Measurements from ENCODE around the gene ADPRH.

Gene ADPRH

GRCh38 chr3:119602676-119603075 is 23.4 kb downstream of the ADPRH start:
- H2AK5ac ChIP-seq (ENCODE audit: low read depth, low read length) = no peak overlapping the region

GRCh38 chr3:119604878-119605277 is 25.6 kb downstream of the ADPRH start:
- Histone ChIP-seq H3K9me3 (replicated peaks in 1 of 2; ENCODE audit: control insufficient read depth in 2 of 2, insufficient read depth in 1 of 2, low read depth in 1 of 2, low read length in 2 of 2) (no peaks in the 10 kb centered on the region), H3K4ac (ENCODE audit: low read length) (no peak overlapping the region), H3K4me1 (ENCODE audit: control insufficient read depth in 2 of 2, insufficient read depth in 1 of 2, low read depth in 1 of 2, low read length in 2 of 2) (no peaks in the 10 kb centered on the region), H2AK5ac (ENCODE audit: low read depth, low read length) (no peak overlapping the region), H4K91ac (ENCODE audit: low read depth, low read length, poor library complexity) (no peak overlapping the region), H2BK5ac (ENCODE audit: low read length) (no peak overlapping the region), H3K9ac (ENCODE audit: low read depth, low read length, poor library complexity) (no peak overlapping the region), H3K4me3 (ENCODE audit: low read length in 2 of 2) (no peak overlapping the region), H2BK15ac (ENCODE audit: low read length) (no peak overlapping the region), H3K36me3 (replicated peaks in 1 of 2; ENCODE audit: control insufficient read depth in 2 of 2, insufficient read depth in 2 of 2, low read length in 2 of 2) (no peaks in the 10 kb centered on the region), H3K14ac (ENCODE audit: low read length) (no peak overlapping the region), H2BK120ac (ENCODE audit: low read depth, low read length) (no peak overlapping the region), H2AFZ (ENCODE audit: low read length) (no peak overlapping the region), H3K27ac (replicated peaks; ENCODE audit: low read length) (no peak overlapping the region), H3K18ac (ENCODE audit: low read length) (no peak overlapping the region), H3K4me2 (ENCODE audit: insufficient read depth, low read length, poor library complexity, severe bottlenecking) (no peak overlapping the region), H3K79me1 (ENCODE audit: low read depth, low read length) (no peaks in the 10 kb centered on the region), H3K23ac (ENCODE audit: low read depth, low read length, poor library complexity) (no peak overlapping the region), H2BK12ac (ENCODE audit: low read length) (no peak overlapping the region), H4K8ac (ENCODE audit: low read depth, low read length) (no peak overlapping the region), H3K27me3 (ENCODE audit: control insufficient read depth in 3 of 3, insufficient read depth in 3 of 3, low read depth in 1 of 3, low read length in 3 of 3) (peaks cover 0 to 12% (median 0%) of the 10 kb centered on the region in 3 experiments)
- no CpG with 5 or more reads among the region's 1 CpG for WGBS, 2 donors (ENCODE audit: extremely low coverage in 2 of 2, insufficient read length in 2 of 2, insufficient replicate concordance in 1 of 2)
- DNase-seq (ENCODE audit: low spot score) = no peak

More at GRCh38 chr3:119602676-119603075, 23.4 kb downstream of the ADPRH start:
- no peak overlapping the region for H2BK15ac ChIP-seq (ENCODE audit: low read length)
- no peak overlapping the region for H2BK5ac ChIP-seq (ENCODE audit: low read length)
- H3K27me3 ChIP-seq (ENCODE audit: control insufficient read depth in 3 of 3, insufficient read depth in 3 of 3, low read depth in 1 of 3, low read length in 3 of 3) = peaks cover 0 to 12% (median 0%) of the 10 kb centered on the region in 3 experiments
- H4K8ac ChIP-seq (ENCODE audit: low read depth, low read length) = no peak overlapping the region
- no peak overlapping the region for H2AFZ ChIP-seq (ENCODE audit: low read length)
- no peak overlapping the region for H2BK12ac ChIP-seq (ENCODE audit: low read length)
- H3K4me3 ChIP-seq (ENCODE audit: low read length in 2 of 2) = no peak overlapping the region
- H3K23ac ChIP-seq (ENCODE audit: low read depth, low read length, poor library complexity) = no peak overlapping the region
- H3K36me3 ChIP-seq (replicated peaks in 1 of 2; ENCODE audit: control insufficient read depth in 2 of 2, insufficient read depth in 2 of 2, low read length in 2 of 2) = no peaks in the 10 kb centered on the region
- H3K4ac ChIP-seq (ENCODE audit: low read length) = no peak overlapping the region
- no peak overlapping the region for H3K18ac ChIP-seq (ENCODE audit: low read length)
- H3K9ac ChIP-seq (ENCODE audit: low read depth, low read length, poor library complexity) = no peak overlapping the region
- H3K9me3 ChIP-seq (replicated peaks in 1 of 2; ENCODE audit: control insufficient read depth in 2 of 2, insufficient read depth in 1 of 2, low read depth in 1 of 2, low read length in 2 of 2) = no peaks in the 10 kb centered on the region
- no CpG with 5 or more reads among the region's 1 CpG for WGBS, 2 donors (ENCODE audit: extremely low coverage in 2 of 2, insufficient read length in 2 of 2, insufficient replicate concordance in 1 of 2)
- H3K14ac ChIP-seq (ENCODE audit: low read length) = no peak overlapping the region
- H3K27ac ChIP-seq (replicated peaks; ENCODE audit: low read length) = no peak overlapping the region
- no peak overlapping the region for H3K4me2 ChIP-seq (ENCODE audit: insufficient read depth, low read length, poor library complexity, severe bottlenecking)
- DNase-seq (ENCODE audit: low spot score) = no peak
- H3K4me1 ChIP-seq (ENCODE audit: control insufficient read depth in 2 of 2, insufficient read depth in 1 of 2, low read depth in 1 of 2, low read length in 2 of 2) = no peaks in the 10 kb centered on the region
- H3K79me1 ChIP-seq (ENCODE audit: low read depth, low read length) = no peaks in the 10 kb centered on the region
- H4K91ac ChIP-seq (ENCODE audit: low read depth, low read length, poor library complexity) = no peak overlapping the region
- no peak overlapping the region for H2BK120ac ChIP-seq (ENCODE audit: low read depth, low read length)

GRCh38 chr3:119608405-119609000 is 29.2 kb downstream of the ADPRH start:
- no CpG with 5 or more reads among the region's 6 CpGs for WGBS, 2 donors (ENCODE audit: extremely low coverage in 2 of 2, insufficient read length in 2 of 2, insufficient replicate concordance in 1 of 2)
- no peak overlapping the region for H3K23ac ChIP-seq (ENCODE audit: low read depth, low read length, poor library complexity)

DNA sequence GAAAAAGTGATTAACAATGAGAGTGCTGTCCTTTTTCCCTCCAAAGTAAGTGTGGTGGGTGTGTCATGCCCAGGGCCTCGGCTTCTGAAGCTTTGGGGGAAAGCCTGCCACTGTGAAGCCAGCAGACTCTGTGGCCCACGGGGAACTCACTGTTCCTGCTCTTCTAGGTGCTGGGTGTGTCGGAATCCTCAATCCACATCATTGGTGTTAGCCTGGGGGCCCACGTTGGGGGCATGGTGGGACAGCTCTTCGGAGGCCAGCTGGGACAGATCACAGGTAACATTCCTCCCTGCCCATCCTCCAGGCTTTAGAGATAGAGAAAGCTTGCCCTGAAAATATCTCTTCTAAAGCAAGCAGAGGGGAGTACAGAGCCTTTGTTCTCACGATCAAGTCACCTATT is 30.0 kb downstream of the ADPRH start:
- Histone ChIP-seq H2BK120ac (ENCODE audit: low read depth, low read length) (no peak overlapping the region), H3K79me1 (ENCODE audit: low read depth, low read length) (no peaks in the 10 kb centered on the region), H3K18ac (ENCODE audit: low read length) (no peak overlapping the region), H2AK5ac (ENCODE audit: low read depth, low read length) (no peak overlapping the region), H2BK5ac (ENCODE audit: low read length) (no peak overlapping the region), H3K23ac (ENCODE audit: low read depth, low read length, poor library complexity) (no peak overlapping the region), H3K27me3 (ENCODE audit: control insufficient read depth in 3 of 3, insufficient read depth in 3 of 3, low read depth in 1 of 3, low read length in 3 of 3) (no peaks in the 10 kb centered on the region), H4K8ac (ENCODE audit: low read depth, low read length) (no peak overlapping the region), H3K9me3 (replicated peaks in 1 of 2; ENCODE audit: control insufficient read depth in 2 of 2, insufficient read depth in 1 of 2, low read depth in 1 of 2, low read length in 2 of 2) (no peaks in the 10 kb centered on the region), H2BK15ac (ENCODE audit: low read length) (no peak overlapping the region), H3K36me3 (replicated peaks in 1 of 2; ENCODE audit: control insufficient read depth in 2 of 2, insufficient read depth in 2 of 2, low read length in 2 of 2) (no peaks in the 10 kb centered on the region), H3K4me2 (ENCODE audit: insufficient read depth, low read length, poor library complexity, severe bottlenecking) (no peak overlapping the region), H2AFZ (ENCODE audit: low read length) (no peak overlapping the region), H3K4me1 (ENCODE audit: control insufficient read depth in 2 of 2, insufficient read depth in 1 of 2, low read depth in 1 of 2, low read length in 2 of 2) (no peaks in the 10 kb centered on the region), H2BK12ac (ENCODE audit: low read length) (no peak overlapping the region), H3K4ac (ENCODE audit: low read length) (no peak overlapping the region), H3K14ac (ENCODE audit: low read length) (no peak overlapping the region), H3K9ac (ENCODE audit: low read depth, low read length, poor library complexity) (no peak overlapping the region), H3K27ac (replicated peaks; ENCODE audit: low read length) (no peak overlapping the region), H3K4me3 (ENCODE audit: low read length in 2 of 2) (no peak overlapping the region), H4K91ac (ENCODE audit: low read depth, low read length, poor library complexity) (no peak overlapping the region)
- DNase-seq (ENCODE audit: low spot score) = no peak
- WGBS, 2 donors (ENCODE audit: extremely low coverage in 2 of 2, insufficient read length in 2 of 2, insufficient replicate concordance in 1 of 2) = no CpG with 5 or more reads among the region's 6 CpGs

More at GRCh38 chr3:119608405-119609000, 29.2 kb downstream of the ADPRH start:
- Histone ChIP-seq H3K4ac (ENCODE audit: low read length) (no peak overlapping the region), H3K4me3 (ENCODE audit: low read length in 2 of 2) (no peak overlapping the region), H3K9me3 (replicated peaks in 1 of 2; ENCODE audit: control insufficient read depth in 2 of 2, insufficient read depth in 1 of 2, low read depth in 1 of 2, low read length in 2 of 2) (no peaks in the 10 kb centered on the region), H3K9ac (ENCODE audit: low read depth, low read length, poor library complexity) (no peak overlapping the region), H3K27me3 (ENCODE audit: control insufficient read depth in 3 of 3, insufficient read depth in 3 of 3, low read depth in 1 of 3, low read length in 3 of 3) (peaks cover 0 to 4% (median 0%) of the 10 kb centered on the region in 3 experiments), H3K14ac (ENCODE audit: low read length) (no peak overlapping the region), H2BK15ac (ENCODE audit: low read length) (no peak overlapping the region), H3K36me3 (replicated peaks in 1 of 2; ENCODE audit: control insufficient read depth in 2 of 2, insufficient read depth in 2 of 2, low read length in 2 of 2) (no peaks in the 10 kb centered on the region), H3K27ac (replicated peaks; ENCODE audit: low read length) (no peak overlapping the region), H3K4me2 (ENCODE audit: insufficient read depth, low read length, poor library complexity, severe bottlenecking) (no peak overlapping the region), H2AFZ (ENCODE audit: low read length) (no peak overlapping the region), H4K8ac (ENCODE audit: low read depth, low read length) (no peak overlapping the region), H3K18ac (ENCODE audit: low read length) (no peak overlapping the region), H2BK5ac (ENCODE audit: low read length) (no peak overlapping the region), H4K91ac (ENCODE audit: low read depth, low read length, poor library complexity) (no peak overlapping the region), H3K4me1 (ENCODE audit: control insufficient read depth in 2 of 2, insufficient read depth in 1 of 2, low read depth in 1 of 2, low read length in 2 of 2) (no peaks in the 10 kb centered on the region), H2BK120ac (ENCODE audit: low read depth, low read length) (no peak overlapping the region), H2BK12ac (ENCODE audit: low read length) (no peak overlapping the region), H2AK5ac (ENCODE audit: low read depth, low read length) (no peak overlapping the region), H3K79me1 (ENCODE audit: low read depth, low read length) (no peaks in the 10 kb centered on the region)
- no peak for DNase-seq (ENCODE audit: low spot score)
